ENCODE results near the gene RAPGEF5. TPM values are rescaled to one million over a fixed set of nuclear protein-coding genes. Genes with fewer than 3 reads are reported as not detected.

Gene RAPGEF5
- total RNA-seq, 1 donor from 2014 or later, result 139 TPM

GRCh38 chr7:22387583-22387982 is 30.6 kb upstream of the RAPGEF5 start:
- Histone ChIP-seq H3K4me3 (no peak overlapping the region), H3K27ac (no peak overlapping the region), H3K9me3 (no peaks in the 10 kb centered on the region), H3K27me3 (no peaks in the 10 kb centered on the region), H3K4me1 (no peaks in the 10 kb centered on the region), H3K36me3 (no peaks in the 10 kb centered on the region)
- no peak for TF ChIP-seq CTCF (IDR thresholded peaks at IDR 0.05)
- no peak for ATAC-seq
- DNase-seq, result no peak
- intact Hi-C loops (cut with DNase I), result no loop called here

GRCh38 chr7:22386865-22387264 is 29.9 kb upstream of the RAPGEF5 start:
- no peak for DNase-seq

GRCh38 chr7:22386206-22386858 is 29.4 kb upstream of the RAPGEF5 start:
- ATAC-seq, result no peak
- intact Hi-C loops (cut with DNase I), result no loop called here
- no peaks in the 10 kb centered on the region for H3K9me3 ChIP-seq
- TF ChIP-seq CTCF (IDR thresholded peaks at IDR 0.05), result no peak
- no peaks in the 10 kb centered on the region for H3K27me3 ChIP-seq
- no peaks in the 10 kb centered on the region for H3K36me3 ChIP-seq
- H3K4me3 ChIP-seq, result no peak overlapping the region
- no peak for DNase-seq
- H3K4me1 ChIP-seq, result no peaks in the 10 kb centered on the region
- H3K27ac ChIP-seq, result no peak overlapping the region

More at GRCh38 chr7:22386865-22387264, 29.9 kb upstream of the RAPGEF5 start:
- no peaks in the 10 kb centered on the region for H3K9me3 ChIP-seq
- no peaks in the 10 kb centered on the region for H3K36me3 ChIP-seq
- no peak overlapping the region for H3K4me3 ChIP-seq
- intact Hi-C loops (cut with DNase I), result no loop called here
- no peaks in the 10 kb centered on the region for H3K4me1 ChIP-seq
- no peak for ATAC-seq
- H3K27ac ChIP-seq, result no peak overlapping the region
- no peak for TF ChIP-seq CTCF (IDR thresholded peaks at IDR 0.05)
- H3K27me3 ChIP-seq, result no peaks in the 10 kb centered on the region

GRCh38 chr7:22385326-22385725 is 28.4 kb upstream of the RAPGEF5 start:
- Histone ChIP-seq H3K4me3 (no peak overlapping the region), H3K9me3 (no peaks in the 10 kb centered on the region), H3K27me3 (no peaks in the 10 kb centered on the region), H3K27ac (no peak overlapping the region), H3K36me3 (no peaks in the 10 kb centered on the region), H3K4me1 (no peaks in the 10 kb centered on the region)
- no peak for ATAC-seq
- no peak for DNase-seq
- no peak for TF ChIP-seq CTCF (IDR thresholded peaks at IDR 0.05)
- intact Hi-C loops (cut with DNase I), result no loop called here

GRCh38 chr7:22380333-22380732 is 23.4 kb upstream of the RAPGEF5 start:
- no peak for TF ChIP-seq CTCF (IDR thresholded peaks at IDR 0.05)
- DNase-seq, result no peak
- Histone ChIP-seq H3K27me3 (no peaks in the 10 kb centered on the region), H3K27ac (no peak overlapping the region), H3K4me1 (no peaks in the 10 kb centered on the region), H3K9me3 (no peaks in the 10 kb centered on the region), H3K4me3 (no peak overlapping the region), H3K36me3 (no peaks in the 10 kb centered on the region)
- ATAC-seq, result no peak
- intact Hi-C loops (cut with DNase I), result no loop called here
